Stimulated activated CD4-positive, alpha-beta T cell treated with anti-CD3 and anti-CD28 coated beads, Interleukin-15, amount 100 ng/mL, for 1 hour (primary cell): ENCODE results near the gene GEN1.

Experiments used
- DNase-seq, 2 donors: peaks; one replicate each; pipeline ENCODE4 v3.0.0-alpha.2; 2020; ENCODE audit warnings: low read depth in 1 of 2, low spot score in 1 of 2

The GEN1 gene

GRCh38 chr2:17752246-17752645 lies 1.7 kb upstream of the GEN1 start:
- DNase-seq = no peak

- no peak for DNase-seq
Measured at GRCh38 chr2:17752892-17753802, 791 bp upstream of the GEN1 start.

GRCh38 chr2:17754773-17755425 lies 961 bp downstream of the GEN1 start:
- DNase-seq = no peak

GRCh38 chr2:17756668-17757067 lies 2.7 kb downstream of the GEN1 start:
- no peak for DNase-seq

- DNase-seq = no peak
Measured at GRCh38 chr2:17757321-17757720, 3.4 kb downstream of the GEN1 start.

GRCh38 chr2:17758118-17758517 lies 4.2 kb downstream of the GEN1 start:
- DNase-seq = no peak

GRCh38 chr2:17759805-17760204 lies 5.9 kb downstream of the GEN1 start:
- DNase-seq = no peak

GRCh38 chr2:17762451-17762850 lies 8.5 kb downstream of the GEN1 start:
- no peak for DNase-seq

- no peak for DNase-seq
Measured at GRCh38 chr2:17763641-17764333, 9.8 kb downstream of the GEN1 start.

- no peak for DNase-seq
Measured at GRCh38 chr2:17765398-17765797, 11.5 kb downstream of the GEN1 start.

- DNase-seq = no peak
Measured at GRCh38 chr2:17768894-17769293, 15.0 kb downstream of the GEN1 start.

GRCh38 chr2:17771956-17772355 lies 18.0 kb downstream of the GEN1 start:
- no peak for DNase-seq

GRCh38 chr2:17772532-17772931 lies 18.6 kb downstream of the GEN1 start:
- no peak for DNase-seq

GRCh38 chr2:17780546-17780945 lies 26.6 kb downstream of the GEN1 start:
- no peak for DNase-seq

GRCh38 chr2:17781482-17781881 lies 27.5 kb downstream of the GEN1 start:
- DNase-seq = no peak

GRCh38 chr2:17786727-17787126 lies 32.8 kb downstream of the GEN1 start:
- no peak for DNase-seq

GRCh38 chr2:17788773-17789172 lies 34.8 kb downstream of the GEN1 start:
- DNase-seq = no peak

GRCh38 chr2:17790536-17790935 lies 36.6 kb downstream of the GEN1 start:
- no peak for DNase-seq

GRCh38 chr2:17791121-17791816 lies 37.3 kb downstream of the GEN1 start:
- DNase-seq = no peak

GRCh38 chr2:17791817-17792130 lies 37.8 kb downstream of the GEN1 start:
- no peak for DNase-seq

GRCh38 chr2:17792515-17792914 lies 38.6 kb downstream of the GEN1 start:
- no peak for DNase-seq

GRCh38 chr2:17793296-17793695 lies 39.4 kb downstream of the GEN1 start:
- no peak for DNase-seq
